B cell (primary cell): ENCODE data around the gene DRC1. TPM values are rescaled to one million over a fixed set of nuclear protein-coding genes. Genes with fewer than 3 reads are reported as not detected.

Source experiments
- ATAC-seq: fragments of 200-7000 bp; cut with Tn5 transposase; one replicate; pipeline ENCODE4 v1.10.0; 2021; ENCODE audit warnings: low read depth, mild to moderate bottlenecking, moderate number of reproducible peaks, moderate library complexity
- CTCF ChIA-PET: fragments of 350-600 bp; sonication (Branson Sonifier 250); formaldehyde crosslinking; loops from one replicate; lab custom pipeline; 2021; ENCODE audit warnings: antibody characterized with exemption, inconsistent platforms; lab: Charles Lee
- POLR2A ChIA-PET: fragments of 350-600 bp; sonication (Branson Sonifier 250); formaldehyde crosslinking; loops from one replicate; lab custom pipeline; 2021; ENCODE audit warnings: antibody characterized with exemption; lab: Charles Lee
- DNase-seq: peaks from one replicate; pipeline ENCODE4 v3.0.0; 2013
- H2AFZ ChIP-seq: 2 replicates; pipeline ENCODE4 v1.6.1; 2012; ENCODE audit warnings: mild to moderate bottlenecking, low read depth, low read length; ENCODE audit not compliant: insufficient read depth, poor library complexity, severe bottlenecking
- H3K27ac ChIP-seq, 2 donors: 1 replicate in 1 of 2; 2 replicates in 1 of 2; pipeline ENCODE4 v1.5.1; 2012 to 2013; ENCODE audit warnings: low read length in 2 of 2, mild to moderate bottlenecking in 2 of 2, moderate library complexity in 1 of 2
- H3K27me3 ChIP-seq, 4 experiments: fragments of 200-600 bp in 1 of 4; sonication (generic) in 1 of 4; replicated peaks in 1 of 4; 1 replicate in 2 of 4; 2 replicates in 2 of 4; pipeline versions ENCODE4 v1.6.1 to v1.7.0; 2013 to 2016; ENCODE audit warnings: low read length in 3 of 4, mild to moderate bottlenecking in 2 of 4, mixed read lengths in 1 of 4, moderate library complexity in 1 of 4; ENCODE audit not compliant: insufficient read depth in 4 of 4, control insufficient read depth in 3 of 4; ENCODE audit errors: control extremely low read depth in 1 of 4
- H3K36me3 ChIP-seq, 2 experiments: replicated peaks in 1 of 2; 1 replicate in 1 of 2; 2 replicates in 1 of 2; pipeline versions ENCODE4 v1.6.1 to v1.7.1; 2013; ENCODE audit warnings: low read length in 1 of 2; ENCODE audit not compliant: insufficient read depth in 2 of 2, control insufficient read depth in 1 of 2; ENCODE audit errors: control extremely low read depth in 1 of 2, extremely low read depth in 1 of 2
- H3K4me1 ChIP-seq, 2 donors: fragments of 200-600 bp in 1 of 2; sonication (generic) in 1 of 2; 1 replicate in 1 of 2; 2 replicates in 1 of 2; pipeline versions ENCODE4 v1.5.1 to v1.6.1; 2013 to 2017; ENCODE audit warnings: low read length in 2 of 2; ENCODE audit not compliant: control insufficient read depth in 2 of 2, insufficient read depth in 2 of 2
- H3K4me2 ChIP-seq: replicated peaks from 2 replicates; pipeline ENCODE3; 2012; ENCODE audit warnings: mild to moderate bottlenecking, low read depth, low read length; ENCODE audit not compliant: poor library complexity, severe bottlenecking
- H3K4me3 ChIP-seq, 5 experiments: fragments of 200-600 bp in 1 of 5; sonication (generic) in 1 of 5; 1 replicate in 3 of 5; 2 replicates in 2 of 5; pipeline versions ENCODE4 v1.5.1 to v1.7.0; 2011 to 2016; ENCODE audit warnings: low read length in 4 of 5, mild to moderate bottlenecking in 4 of 5, low read depth in 2 of 5, control low read depth in 1 of 5, moderate library complexity in 1 of 5; ENCODE audit not compliant: insufficient read depth in 1 of 5; ENCODE audit errors: control extremely low read depth in 1 of 5, extremely low read depth in 1 of 5
- H3K79me2 ChIP-seq: fragments of 200-600 bp; sonication (generic); one replicate; pipeline ENCODE4 v1.6.0; 2016; ENCODE audit warnings: low read length; ENCODE audit not compliant: control insufficient read depth, insufficient read depth
- H3K9ac ChIP-seq: fragments of 200-600 bp; sonication (generic); 2 replicates; pipeline ENCODE4 v1.6.1; 2017; ENCODE audit warnings: mild to moderate bottlenecking, low read length, moderate library complexity
- H3K9me3 ChIP-seq, 3 donors: one replicate each; pipeline versions ENCODE4 v1.6.1 to v1.7.1; 2013; ENCODE audit warnings: low read length in 2 of 3; ENCODE audit not compliant: control insufficient read depth in 2 of 3, insufficient read depth in 1 of 3; ENCODE audit errors: control extremely low read depth in 1 of 3
- H4K20me1 ChIP-seq: 2 replicates; pipeline ENCODE4 v1.6.0; 2012; ENCODE audit warnings: mild to moderate bottlenecking, low read length; ENCODE audit not compliant: insufficient read depth, control insufficient read depth, poor library complexity, severe bottlenecking
- H3K27ac Mint-ChIP-seq: one replicate; pipeline ENCODE4 v1.8.0; 2021; ENCODE audit warnings: mixed read lengths
- H3K27me3 Mint-ChIP-seq: one replicate; pipeline ENCODE4 v1.8.0; 2021; ENCODE audit warnings: mixed read lengths
- H3K4me1 Mint-ChIP-seq: one replicate; pipeline ENCODE4 v1.8.0; 2021; ENCODE audit warnings: mixed read lengths
- H3K4me3 Mint-ChIP-seq: one replicate; pipeline ENCODE4 v1.8.0; 2021; ENCODE audit warnings: mixed read lengths
- H3K9me3 Mint-ChIP-seq: one replicate; pipeline ENCODE4 v1.8.0; 2022; ENCODE audit warnings: mixed read lengths; ENCODE audit not compliant: insufficient read depth
- CTCF ChIP-seq: fragments of 200-600 bp; IDR thresholded peaks from one replicate; pipeline ENCODE4 v1.8.0; 2022; ENCODE audit warnings: antibody characterized with exemption, mild to moderate bottlenecking
- EZH2 ChIP-seq: IDR thresholded peaks from 2 replicates; pipeline ENCODE4 v1.6.1; 2012; ENCODE audit warnings: borderline replicate concordance, low read depth, mild to moderate bottlenecking, moderate library complexity, low read length; ENCODE audit not compliant: insufficient read depth, poor library complexity, severe bottlenecking
- WGBS: methylation state at CpG from one replicate; pipeline ENCODE4 v1.1.5; 2013; ENCODE audit warnings: missing lambda C conversion rate; ENCODE audit not compliant: insufficient coverage; 5-methylcytosine and 5-hydroxymethylcytosine counted together
- intact Hi-C: fragments of 100-400 bp; cut with micrococcal nuclease; formaldehyde crosslinking; loops from one replicate; pipeline ENCODE4 v1.10.0; 2022
- polyA plus RNA-seq: library from polyadenylated mRNA; depleted of rRNA; stranded (reverse); fragments of >200 nt; gene quantifications from 2 replicates; pipeline ENCODE4 v1.2.3, GENCODE V29; 2012
- total RNA-seq, 2 donors: library from RNA; stranded (reverse); fragments of 120-200 nt in 1 of 2; gene quantifications; 1 replicate in 1 of 2; 2 replicates in 1 of 2; pipeline versions ENCODE4 v1.2.3 to v1.2.4, GENCODE V29; 2013 to 2022

Gene DRC1
- total and polyA plus RNA-seq, 2 donors (not counting 1 experiment from before 2014, with no cell fraction given), result not detected

GRCh38 chr2:26387189-26387588 lies 14.5 kb upstream of the DRC1 start:
- Histone ChIP-seq H3K4me3 (no peak overlapping the region), H3K36me3 (peaks cover 8 to 22% of the 10 kb centered on the region in 2 experiments), H3K9ac (no peak overlapping the region), H3K4me2 (no peak overlapping the region), H3K9me3 (no peaks in the 10 kb centered on the region), H3K27ac (no peak overlapping the region), H3K79me2 (no peaks in the 10 kb centered on the region), H4K20me1 (no peaks in the 10 kb centered on the region), H2AFZ (no peak overlapping the region), H3K27me3 (no peaks in the 10 kb centered on the region), H3K4me1 (no peaks in the 10 kb centered on the region)
- TF ChIP-seq CTCF, result no peak
- TF ChIP-seq EZH2, result no peak
- Mint-ChIP-seq H3K4me3 (no peak overlapping the region), H3K27me3 (no peaks in the 10 kb centered on the region), H3K27ac (no peak overlapping the region), H3K4me1 (no peaks in the 10 kb centered on the region), H3K9me3 (no peaks in the 10 kb centered on the region)
- no CpG with 5 or more reads among the region's 4 CpGs for WGBS
- intact Hi-C loops, result no loop called here
- no peak for DNase-seq
- POLR2A ChIA-PET, result no interaction called here
- ATAC-seq, result no peak
- CTCF ChIA-PET, result no interaction called here

DNA sequence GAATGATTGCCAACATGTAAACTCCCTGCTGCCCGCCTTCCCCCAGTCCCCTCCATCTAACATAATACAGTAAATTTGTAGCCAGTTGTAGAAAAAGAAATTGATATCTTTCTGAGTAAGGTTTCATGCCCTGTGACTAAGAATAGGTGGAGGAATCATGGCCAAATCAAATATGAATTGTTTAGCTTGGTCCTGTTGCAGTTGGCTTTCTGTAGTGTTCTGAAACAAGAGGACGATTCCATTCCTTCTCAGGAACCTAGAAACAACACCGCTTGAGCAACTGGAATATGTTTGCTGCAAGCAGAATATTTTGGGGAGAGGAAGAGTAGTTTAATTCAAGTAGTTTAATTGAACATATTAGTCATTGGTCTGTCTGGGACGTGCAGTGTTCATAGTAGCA lies 7.0 kb upstream of the DRC1 start:
- H4K20me1 ChIP-seq, result no peaks in the 10 kb centered on the region
- H3K27me3 ChIP-seq, result no peaks in the 10 kb centered on the region
- 83% methylated on average over 1 of the region's 4 CpGs for WGBS
- H3K27ac ChIP-seq, result no peak overlapping the region
- H3K27ac Mint-ChIP-seq, result no peak overlapping the region
- no peak overlapping the region for H2AFZ ChIP-seq
- ATAC-seq, result no peak
- H3K4me2 ChIP-seq, result no peak overlapping the region
- no peaks in the 10 kb centered on the region for H3K4me1 ChIP-seq
- no peaks in the 10 kb centered on the region for H3K27me3 Mint-ChIP-seq
- ChIA-PET CTCF (no interaction called here), POLR2A (no interaction called here)
- DNase-seq, result no peak
- H3K36me3 ChIP-seq, result peaks cover 4 to 7% of the 10 kb centered on the region in 2 experiments
- TF ChIP-seq CTCF (no peak), EZH2 (no peak)
- no peaks in the 10 kb centered on the region for H3K79me2 ChIP-seq
- no peak overlapping the region for H3K4me3 ChIP-seq
- no peak overlapping the region for H3K4me3 Mint-ChIP-seq
- H3K9me3 ChIP-seq, result no peaks in the 10 kb centered on the region
- H3K9me3 Mint-ChIP-seq, result no peaks in the 10 kb centered on the region
- no peaks in the 10 kb centered on the region for H3K4me1 Mint-ChIP-seq
- H3K9ac ChIP-seq, result no peak overlapping the region
- intact Hi-C loops, result no loop called here
